Cardiac fibroblast (primary cell): Measurements from ENCODE around the gene WIPI1.

Experiments
- DNase-seq, 2 donors: peaks; one replicate each; pipeline versions ENCODE4 v3.0.0 to v3.0.0-alpha.2; 2010; ENCODE audit warnings: low read depth in 2 of 2
- H3K4me3 ChIP-seq, 2 donors: replicated peaks in 1 of 2; 1 replicate in 1 of 2; 2 replicates in 1 of 2; pipeline ENCODE4 v1.5.1; 2011; ENCODE audit warnings: low read depth in 2 of 2, low read length in 2 of 2, mild to moderate bottlenecking in 2 of 2, moderate library complexity in 1 of 2
- CTCF ChIP-seq: IDR thresholded peaks from one replicate; pipeline ENCODE4 v1.5.1; 2011; ENCODE audit warnings: low read depth, mild to moderate bottlenecking, low read length, inconsistent platforms

WIPI1 gene

GRCh38 chr17:68433211-68433610 lies 24.1 kb downstream of the WIPI1 start:
- no peak for TF ChIP-seq CTCF

DNA sequence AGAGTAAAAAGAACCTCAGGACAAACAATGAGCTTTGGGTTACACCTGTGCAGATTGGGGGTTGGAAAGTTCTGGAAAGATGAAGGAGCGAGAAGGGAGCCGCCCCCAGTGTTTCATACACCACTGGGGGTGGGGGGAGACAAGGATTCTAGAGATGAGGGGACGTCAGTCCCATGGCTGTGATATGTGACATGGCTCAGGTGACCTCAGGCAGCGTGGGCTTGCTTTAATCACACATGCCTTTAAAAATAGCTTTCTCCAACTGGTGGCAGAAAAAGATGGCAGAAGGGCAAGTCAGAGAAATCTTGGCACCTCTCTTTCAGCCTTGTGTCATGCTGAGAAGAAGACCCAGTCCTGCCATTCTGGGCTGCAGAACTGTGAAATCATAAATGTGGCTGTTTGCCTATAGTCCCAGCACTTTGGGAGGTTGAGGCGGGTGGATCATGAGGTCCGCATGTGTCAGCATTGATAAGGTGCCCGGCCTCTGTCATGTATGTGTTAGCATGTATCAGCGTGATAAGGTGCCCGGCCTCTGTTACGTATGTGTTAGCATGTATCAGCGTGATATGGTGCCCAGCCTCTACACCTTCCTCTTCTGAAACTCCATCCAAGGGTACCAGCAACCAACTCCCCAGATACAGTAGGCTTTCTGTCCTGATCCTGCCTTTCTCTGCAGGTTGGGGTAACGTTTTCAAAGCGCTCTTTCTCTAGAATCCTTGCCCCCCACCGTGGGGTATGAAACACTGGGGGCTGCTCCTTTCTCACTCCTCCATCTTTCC lies 25.0 kb downstream of the WIPI1 start:
- H3K4me3 ChIP-seq: no peak overlapping the region
- TF ChIP-seq CTCF: no peak
- no peak for DNase-seq

More at GRCh38 chr17:68433211-68433610, 24.1 kb downstream of the WIPI1 start:
- DNase-seq: no peak
- H3K4me3 ChIP-seq: no peak overlapping the region

GRCh38 chr17:68431661-68432071 lies 25.6 kb downstream of the WIPI1 start:
- no peak overlapping the region for H3K4me3 ChIP-seq
- TF ChIP-seq CTCF: peak; percentile 10
- DNase-seq: peak; percentile 50 to 56

DNA sequence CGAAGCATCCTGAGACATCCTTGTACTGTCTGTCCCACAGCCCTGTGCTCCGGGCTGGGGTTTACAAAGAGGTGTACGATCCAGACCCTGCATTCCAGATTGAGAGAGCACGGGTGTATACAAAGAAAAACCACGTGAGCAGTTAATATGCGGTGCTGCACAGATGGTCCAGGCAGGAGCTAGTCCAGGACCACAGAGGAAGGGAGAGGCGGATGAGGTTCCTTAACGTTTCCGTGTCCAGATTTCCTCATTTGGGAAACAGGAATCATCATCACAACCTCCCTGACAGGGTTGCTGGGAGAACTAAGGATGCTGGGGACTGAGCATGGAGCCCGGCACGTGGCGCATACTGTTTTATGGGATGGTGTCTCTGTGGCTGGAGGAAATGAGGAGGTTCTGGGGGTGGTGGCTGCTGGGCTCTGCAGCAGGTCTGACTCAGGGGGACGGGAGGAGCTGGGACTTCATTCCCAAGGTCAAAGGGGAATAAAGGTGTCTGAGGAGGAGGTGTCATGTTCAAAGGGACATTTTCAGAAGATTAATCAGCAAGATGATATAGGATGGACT lies 26.2 kb downstream of the WIPI1 start:
- DNase-seq: no peak
- no peak for TF ChIP-seq CTCF
- no peak overlapping the region for H3K4me3 ChIP-seq

DNA sequence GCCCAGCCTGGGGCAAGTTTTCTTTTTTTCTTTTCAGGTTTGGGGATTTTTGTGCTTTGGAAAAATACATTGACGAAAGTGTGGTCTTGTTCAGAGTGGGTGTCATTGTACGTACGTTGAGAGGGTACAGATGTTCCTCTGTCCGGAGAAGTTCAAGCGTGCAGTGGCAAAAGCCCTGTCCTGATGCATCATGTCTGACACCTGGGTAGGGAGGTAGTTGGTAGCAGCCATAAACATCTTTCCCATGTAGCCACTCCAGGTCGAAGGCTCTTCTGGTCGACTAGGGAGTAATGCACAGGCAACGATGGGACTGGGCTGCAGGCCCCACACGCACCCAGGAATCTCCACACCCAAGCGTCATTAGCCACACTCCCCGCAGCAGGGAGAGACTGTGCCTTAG lies 27.4 kb downstream of the WIPI1 start:
- no peak overlapping the region for H3K4me3 ChIP-seq
- TF ChIP-seq CTCF: no peak
- DNase-seq: no peak

- DNase-seq: no peak
- TF ChIP-seq CTCF: no peak
- no peak overlapping the region for H3K4me3 ChIP-seq
These were observed 28.7 kb downstream of the WIPI1 start for GRCh38 chr17:68428498-68429172.
